ENCODE measurements around the gene POMGNT1. TPM values are rescaled to one million over a fixed set of nuclear protein-coding genes. Genes with fewer than 3 reads are reported as not detected.

Gene POMGNT1
- total and polyA plus RNA-seq, 2 of the 13 experiments (the other 11 are each of a cell fraction or from before 2014, with no cell fraction given), result 33.9 to 46.8 TPM

DNA sequence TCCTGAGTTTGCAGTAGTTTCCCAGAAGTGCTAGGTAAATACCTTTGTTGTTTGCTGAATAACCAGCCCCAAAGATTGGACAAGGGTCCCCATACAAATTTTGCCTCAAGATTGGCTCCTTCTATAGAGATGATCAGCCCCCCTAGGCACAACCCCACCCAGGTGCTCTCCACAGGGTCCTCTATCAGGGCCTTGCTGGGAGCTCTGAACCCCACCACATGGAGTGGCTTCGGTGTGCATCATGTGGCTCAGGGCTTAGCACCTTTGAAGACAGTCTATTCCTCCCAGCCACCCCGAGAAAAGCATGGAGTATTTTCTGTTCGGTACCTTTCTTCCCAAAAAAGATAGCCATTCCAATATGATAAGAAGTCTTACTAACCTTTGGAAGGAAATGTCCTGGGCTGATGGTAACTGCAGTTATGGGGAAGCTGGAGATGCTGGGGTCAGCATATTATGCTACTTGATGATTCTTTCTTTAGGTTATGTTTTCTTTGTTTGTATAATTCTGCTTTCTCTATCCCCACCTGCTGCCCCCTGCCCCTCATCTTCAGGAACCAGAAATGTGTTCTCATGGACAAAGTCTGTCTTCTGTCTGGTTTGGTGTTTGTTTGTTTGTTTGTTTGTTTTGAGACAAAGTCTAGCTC, 28.3 kb downstream of the POMGNT1 start:
- ChIA-PET CTCF (ENCODE audit: low intra/inter-chr PET ratio, low total read pairs) (no interaction called here), POLR2A (interaction anchor here (1.3 kb wide), 1 partner anchor 13 kb away, joined by 3 read pairs; no protein-coding TSS in a partner anchor)
- in situ Hi-C loops (cut with HindIII; ENCODE audit: extremely low pct_ligation_motif_present, low pct_unique_long_range_greater_than_20kb), result no loop called here
- no peaks in the 10 kb centered on the region for H3K79me2 ChIP-seq (ENCODE audit: insufficient read depth, low read length)
- H3K9ac ChIP-seq (ENCODE audit: insufficient read depth, low read depth, low read length), result no peak overlapping the region
- intact Hi-C loops (cut with micrococcal nuclease; ENCODE audit: unreplicated experiment), result no loop called here
- 56% methylated on average over 3 of the region's 3 CpGs for WGBS (ENCODE audit: low lambda C conversion rate)
- H3K27me3 ChIP-seq (ENCODE audit: control insufficient read depth in 1 of 2, insufficient read depth in 2 of 2, low read length in 2 of 2), result peaks cover 0 to 7% of the 10 kb centered on the region in 2 experiments; a peak in 2 of 5 replicates
- H3K4me1 ChIP-seq (ENCODE audit: insufficient read depth, low read length), result peaks cover 17% of the 10 kb centered on the region
- H3K9me3 ChIP-seq (ENCODE audit: low read length), result no peaks in the 10 kb centered on the region
- DNase-seq (ENCODE audit: low spot score) (no peak), ATAC-seq (no peak), FAIRE-seq (no peak)
- H3K4me3 ChIP-seq (replicated peaks in 1 of 3; ENCODE audit: insufficient read depth in 1 of 3, low read depth in 2 of 3, low read length in 3 of 3), result no peak overlapping the region
- no peak overlapping the region for H2AFZ ChIP-seq (ENCODE audit: low read length)
- H3K36me3 ChIP-seq (replicated peaks in 1 of 2; ENCODE audit: control insufficient read depth in 1 of 2, insufficient read depth in 2 of 2, low read length in 2 of 2), result no peaks in the 10 kb centered on the region
- H4K20me1 ChIP-seq (ENCODE audit: insufficient read depth, low read length), result no peaks in the 10 kb centered on the region
- no peak overlapping the region for H3K27ac ChIP-seq (ENCODE audit: extremely low read length, insufficient read depth, low read length)
- BruUV-seq (replicated peaks), result no TSS peak
- TF ChIP-seq MAFF (IDR thresholded peaks at IDR 0.05; ENCODE audit: low read depth, low read length), result peak; percentile 38; the same call in 1 of the 2 replicates
- TF ChIP-seq ERF (CRISPR knock-in tag; IDR thresholded peaks at IDR 0.05), result no peak
- peak; percentile 60 to 69 for TF ChIP-seq MAFK (conservative IDR thresholded peaks at IDR 0.05 in 1 of 2, IDR thresholded peaks at IDR 0.05 in 1 of 2; ENCODE audit: low read length in 2 of 2)
- H3K4me2 ChIP-seq (ENCODE audit: low read depth, low read length), result no peak overlapping the region

DNA sequence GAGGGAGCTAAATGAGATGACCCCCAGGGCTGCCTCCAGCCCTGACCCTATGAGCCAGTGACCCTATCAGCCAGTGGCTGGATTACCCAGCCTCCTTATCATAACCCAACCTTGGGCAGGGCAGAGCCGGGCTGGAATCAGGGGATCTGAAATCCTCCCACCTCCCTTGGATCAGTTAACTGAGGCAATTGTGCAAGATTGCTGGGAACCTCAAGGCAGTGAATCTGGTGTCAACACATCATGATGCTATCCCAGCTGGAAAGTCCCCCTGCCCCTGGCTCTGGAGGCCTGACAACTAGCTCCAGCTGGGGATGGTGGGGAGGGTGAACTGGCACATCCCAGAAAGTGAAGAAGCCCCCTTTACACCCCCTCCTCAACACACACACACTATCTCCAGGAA, 29.8 kb downstream of the POMGNT1 start:
- 17% methylated on average over 1 of the region's 1 CpG for WGBS (ENCODE audit: low lambda C conversion rate)
- no peak overlapping the region for H3K4me3 ChIP-seq (replicated peaks in 1 of 3; ENCODE audit: insufficient read depth in 1 of 3, low read depth in 2 of 3, low read length in 3 of 3)
- CTCF ChIA-PET (ENCODE audit: low intra/inter-chr PET ratio, low total read pairs), result no interaction called here

More for the DNA sequence above, 29.8 kb downstream of the POMGNT1 start:
- POLR2A ChIA-PET, result no interaction called here
- no peaks in the 10 kb centered on the region for H3K9me3 ChIP-seq (ENCODE audit: low read length)
- no TSS peak for BruUV-seq (replicated peaks)
- TF ChIP-seq, protein P1, sequence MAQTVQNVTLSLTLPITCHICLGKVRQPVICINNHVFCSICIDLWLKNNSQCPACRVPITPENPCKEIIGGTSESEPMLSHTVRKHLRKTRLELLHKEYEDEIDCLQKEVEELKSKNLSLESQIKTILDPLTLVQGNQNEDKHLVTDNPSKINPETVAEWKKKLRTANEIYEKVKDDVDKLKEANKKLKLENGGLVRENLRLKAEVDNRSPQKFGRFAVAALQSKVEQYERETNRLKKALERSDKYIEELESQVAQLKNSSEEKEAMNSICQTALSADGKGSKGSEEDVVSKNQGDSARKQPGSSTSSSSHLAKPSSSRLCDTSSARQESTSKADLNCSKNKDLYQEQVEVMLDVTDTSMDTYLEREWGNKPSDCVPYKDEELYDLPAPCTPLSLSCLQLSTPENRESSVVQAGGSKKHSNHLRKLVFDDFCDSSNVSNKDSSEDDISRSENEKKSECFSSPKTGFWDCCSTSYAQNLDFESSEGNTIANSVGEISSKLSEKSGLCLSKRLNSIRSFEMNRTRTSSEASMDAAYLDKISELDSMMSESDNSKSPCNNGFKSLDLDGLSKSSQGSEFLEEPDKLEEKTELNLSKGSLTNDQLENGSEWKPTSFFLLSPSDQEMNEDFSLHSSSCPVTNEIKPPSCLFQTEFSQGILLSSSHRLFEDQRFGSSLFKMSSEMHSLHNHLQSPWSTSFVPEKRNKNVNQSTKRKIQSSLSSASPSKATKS (CRISPR knock-in tag; IDR thresholded peaks at IDR 0.05), result no peak
- peak; percentile 42; the same call in 1 of the 2 replicates for TF ChIP-seq CEBPB (IDR thresholded peaks at IDR 0.05; ENCODE audit: borderline replicate concordance, low read depth, low read length)
- TF ChIP-seq, protein P2, sequence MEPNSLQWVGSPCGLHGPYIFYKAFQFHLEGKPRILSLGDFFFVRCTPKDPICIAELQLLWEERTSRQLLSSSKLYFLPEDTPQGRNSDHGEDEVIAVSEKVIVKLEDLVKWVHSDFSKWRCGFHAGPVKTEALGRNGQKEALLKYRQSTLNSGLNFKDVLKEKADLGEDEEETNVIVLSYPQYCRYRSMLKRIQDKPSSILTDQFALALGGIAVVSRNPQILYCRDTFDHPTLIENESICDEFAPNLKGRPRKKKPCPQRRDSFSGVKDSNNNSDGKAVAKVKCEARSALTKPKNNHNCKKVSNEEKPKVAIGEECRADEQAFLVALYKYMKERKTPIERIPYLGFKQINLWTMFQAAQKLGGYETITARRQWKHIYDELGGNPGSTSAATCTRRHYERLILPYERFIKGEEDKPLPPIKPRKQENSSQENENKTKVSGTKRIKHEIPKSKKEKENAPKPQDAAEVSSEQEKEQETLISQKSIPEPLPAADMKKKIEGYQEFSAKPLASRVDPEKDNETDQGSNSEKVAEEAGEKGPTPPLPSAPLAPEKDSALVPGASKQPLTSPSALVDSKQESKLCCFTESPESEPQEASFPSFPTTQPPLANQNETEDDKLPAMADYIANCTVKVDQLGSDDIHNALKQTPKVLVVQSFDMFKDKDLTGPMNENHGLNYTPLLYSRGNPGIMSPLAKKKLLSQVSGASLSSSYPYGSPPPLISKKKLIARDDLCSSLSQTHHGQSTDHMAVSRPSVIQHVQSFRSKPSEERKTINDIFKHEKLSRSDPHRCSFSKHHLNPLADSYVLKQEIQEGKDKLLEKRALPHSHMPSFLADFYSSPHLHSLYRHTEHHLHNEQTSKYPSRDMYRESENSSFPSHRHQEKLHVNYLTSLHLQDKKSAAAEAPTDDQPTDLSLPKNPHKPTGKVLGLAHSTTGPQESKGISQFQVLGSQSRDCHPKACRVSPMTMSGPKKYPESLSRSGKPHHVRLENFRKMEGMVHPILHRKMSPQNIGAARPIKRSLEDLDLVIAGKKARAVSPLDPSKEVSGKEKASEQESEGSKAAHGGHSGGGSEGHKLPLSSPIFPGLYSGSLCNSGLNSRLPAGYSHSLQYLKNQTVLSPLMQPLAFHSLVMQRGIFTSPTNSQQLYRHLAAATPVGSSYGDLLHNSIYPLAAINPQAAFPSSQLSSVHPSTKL (CRISPR knock-in tag; IDR thresholded peaks at IDR 0.05), result no peak
- TF ChIP-seq ATAD3A (CRISPR knock-in tag; IDR thresholded peaks at IDR 0.05), result no peak
- no peaks in the 10 kb centered on the region for H4K20me1 ChIP-seq (ENCODE audit: insufficient read depth, low read length)
- H3K27ac ChIP-seq (ENCODE audit: extremely low read length, insufficient read depth, low read length), result no peak overlapping the region
- FAIRE-seq (no peak), ATAC-seq (no peak), DNase-seq (ENCODE audit: low spot score) (no peak)
- H3K79me2 ChIP-seq (ENCODE audit: insufficient read depth, low read length), result no peaks in the 10 kb centered on the region
- in situ Hi-C loops (cut with HindIII; ENCODE audit: extremely low pct_ligation_motif_present, low pct_unique_long_range_greater_than_20kb) (no loop called here), intact Hi-C loops (cut with micrococcal nuclease; ENCODE audit: unreplicated experiment) (no loop called here)
- no peak overlapping the region for H3K9ac ChIP-seq (ENCODE audit: insufficient read depth, low read depth, low read length)
- H3K36me3 ChIP-seq (replicated peaks in 1 of 2; ENCODE audit: control insufficient read depth in 1 of 2, insufficient read depth in 2 of 2, low read length in 2 of 2), result no peaks in the 10 kb centered on the region
- no peak overlapping the region for H3K4me2 ChIP-seq (ENCODE audit: low read depth, low read length)
- no peak overlapping the region for H2AFZ ChIP-seq (ENCODE audit: low read length)
- H3K27me3 ChIP-seq (ENCODE audit: control insufficient read depth in 1 of 2, insufficient read depth in 2 of 2, low read length in 2 of 2), result peaks cover 0 to 16% of the 10 kb centered on the region in 2 experiments; a peak in 3 of 5 replicates
- peaks cover 2% of the 10 kb centered on the region for H3K4me1 ChIP-seq (ENCODE audit: insufficient read depth, low read length)

Measured in HepG2 (cell line).